ENCODE data around the gene CFAP74. TPM values are rescaled to one million over a fixed set of nuclear protein-coding genes. Genes with fewer than 3 reads are reported as not detected.
"Not testable (repeated sequence)": the region's sequence is repeated elsewhere in the genome, so short reads cannot be mapped to it uniquely, and the experiment has no call there.

The CFAP74 gene
- total RNA-seq, 1 donor from 2014 or later: not detected

GRCh38 chr1:1985375-1986050, 18.1 kb downstream of the CFAP74 start:
- DNase-seq (ENCODE audit: low spot score): no peak

- no peak for DNase-seq (ENCODE audit: low spot score)
Observed at GRCh38 chr1:1984560-1985070, 19.0 kb downstream of the CFAP74 start.

DNA sequence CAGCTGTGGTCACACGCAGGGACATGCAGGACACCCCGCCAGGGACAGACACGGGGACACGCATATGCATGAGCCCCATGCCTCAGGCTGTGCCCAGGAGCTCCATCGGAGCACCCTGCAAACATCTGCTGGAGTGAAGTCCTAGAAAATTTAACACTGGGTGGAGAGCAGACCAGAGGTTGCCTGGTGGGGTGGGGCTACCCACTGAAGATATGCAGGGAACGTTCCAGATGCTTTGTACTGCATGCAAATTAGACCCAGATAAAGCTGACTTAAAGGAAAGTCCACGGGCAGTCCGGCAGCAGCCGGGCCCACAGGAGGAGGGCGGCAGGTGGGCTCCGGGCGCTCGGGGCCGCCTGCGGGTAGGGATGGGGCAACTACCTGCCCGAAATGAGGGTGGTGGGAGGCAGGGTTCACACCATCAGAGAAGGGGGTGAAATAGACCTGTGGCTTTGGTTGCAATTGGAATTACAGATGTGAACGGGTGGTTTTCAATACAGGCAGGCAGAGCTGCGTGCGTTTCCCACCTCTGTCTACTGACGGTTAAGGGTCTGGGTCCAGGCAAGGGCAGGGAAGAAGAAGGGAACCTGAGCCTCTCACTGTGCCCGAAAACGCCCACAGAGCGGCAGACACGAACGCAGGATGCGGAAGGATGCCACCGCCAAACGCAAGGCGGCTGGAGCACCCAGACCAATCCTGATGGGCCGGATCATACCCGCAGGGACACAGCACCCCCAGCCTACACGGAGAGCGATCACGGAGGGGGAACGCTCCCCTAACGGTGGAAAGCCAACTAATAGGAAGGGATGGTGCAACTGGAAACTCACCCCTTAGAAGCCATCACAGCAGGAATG, 21.0 kb downstream of the CFAP74 start:
- no peak for DNase-seq (ENCODE audit: low spot score)

GRCh38 chr1:1981631-1982327, 21.8 kb downstream of the CFAP74 start:
- not testable (repeated sequence) for DNase-seq (ENCODE audit: low spot score)

DNA sequence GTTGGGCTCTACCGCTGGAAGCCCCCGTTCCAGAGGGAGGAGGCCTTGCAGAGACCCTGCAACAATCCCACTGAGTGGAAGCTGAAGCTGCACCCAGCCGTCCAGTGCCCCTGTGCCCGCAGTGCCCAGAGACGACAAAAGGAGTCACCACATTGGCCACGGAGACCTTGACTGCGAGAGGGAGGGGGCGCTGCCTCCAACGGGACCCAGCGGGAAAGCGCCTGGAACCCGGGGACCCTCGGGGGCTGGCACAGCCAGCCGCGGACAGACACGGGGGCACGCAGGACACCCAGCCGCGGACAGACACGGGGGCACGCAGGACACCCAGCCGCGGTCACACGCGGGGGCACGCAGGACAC, 22.5 kb downstream of the CFAP74 start:
- no peak for DNase-seq (ENCODE audit: low spot score)

- DNase-seq (ENCODE audit: low spot score): no peak
Observed at GRCh38 chr1:1980467-1981141, 23.0 kb downstream of the CFAP74 start.

GRCh38 chr1:1979482-1980165, 24.0 kb downstream of the CFAP74 start:
- DNase-seq (ENCODE audit: low spot score): no peak

GRCh38 chr1:1978690-1979481, 24.7 kb downstream of the CFAP74 start:
- DNase-seq (ENCODE audit: low spot score): not testable (repeated sequence)

DNA sequence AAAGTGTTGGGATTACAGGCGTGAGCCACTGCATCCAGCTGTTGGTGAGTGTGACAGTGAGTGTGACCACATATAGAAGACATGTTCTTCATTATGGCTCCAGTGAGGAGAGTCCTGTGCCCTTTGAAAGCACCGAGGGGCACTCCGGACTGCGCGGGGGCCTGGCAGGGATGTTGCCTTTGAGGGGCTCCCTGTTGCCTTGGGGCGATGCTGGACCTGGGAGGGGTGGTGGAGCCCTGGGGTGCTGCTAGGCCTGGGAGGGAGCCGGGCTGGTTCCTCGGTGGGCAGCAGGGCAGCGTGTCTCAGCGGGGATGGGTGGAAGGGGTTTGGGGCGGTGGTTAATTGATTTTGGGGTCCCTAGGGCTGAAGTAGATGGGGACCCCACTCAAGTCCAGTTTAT, 25.5 kb downstream of the CFAP74 start:
- no peak for DNase-seq (ENCODE audit: low spot score)

- DNase-seq (ENCODE audit: low spot score): no peak
Observed at GRCh38 chr1:1976031-1976430, 27.6 kb downstream of the CFAP74 start.

DNA sequence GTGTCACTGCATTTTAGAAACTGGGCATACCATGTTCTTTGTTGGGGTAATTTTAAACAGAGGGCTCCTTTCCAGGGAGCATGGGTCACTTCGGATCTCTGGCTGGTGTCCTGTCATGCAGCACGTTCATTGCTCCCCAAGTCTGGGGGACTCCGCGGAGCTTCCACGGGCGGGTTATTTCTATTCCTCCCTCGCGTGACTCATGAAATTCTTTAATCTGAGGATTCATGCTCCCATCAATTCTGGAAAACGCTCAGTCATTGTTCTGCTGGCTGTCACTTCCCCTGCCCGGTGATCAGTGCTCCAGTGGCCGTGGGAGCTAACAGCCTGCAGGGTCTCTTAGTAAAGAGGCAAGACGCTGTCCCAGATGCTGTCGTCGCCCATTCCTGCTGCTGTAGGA, 28.1 kb downstream of the CFAP74 start:
- DNase-seq (ENCODE audit: low spot score): no peak

GRCh38 chr1:1974834-1975233, 28.8 kb downstream of the CFAP74 start:
- DNase-seq (ENCODE audit: low spot score): no peak

DNA sequence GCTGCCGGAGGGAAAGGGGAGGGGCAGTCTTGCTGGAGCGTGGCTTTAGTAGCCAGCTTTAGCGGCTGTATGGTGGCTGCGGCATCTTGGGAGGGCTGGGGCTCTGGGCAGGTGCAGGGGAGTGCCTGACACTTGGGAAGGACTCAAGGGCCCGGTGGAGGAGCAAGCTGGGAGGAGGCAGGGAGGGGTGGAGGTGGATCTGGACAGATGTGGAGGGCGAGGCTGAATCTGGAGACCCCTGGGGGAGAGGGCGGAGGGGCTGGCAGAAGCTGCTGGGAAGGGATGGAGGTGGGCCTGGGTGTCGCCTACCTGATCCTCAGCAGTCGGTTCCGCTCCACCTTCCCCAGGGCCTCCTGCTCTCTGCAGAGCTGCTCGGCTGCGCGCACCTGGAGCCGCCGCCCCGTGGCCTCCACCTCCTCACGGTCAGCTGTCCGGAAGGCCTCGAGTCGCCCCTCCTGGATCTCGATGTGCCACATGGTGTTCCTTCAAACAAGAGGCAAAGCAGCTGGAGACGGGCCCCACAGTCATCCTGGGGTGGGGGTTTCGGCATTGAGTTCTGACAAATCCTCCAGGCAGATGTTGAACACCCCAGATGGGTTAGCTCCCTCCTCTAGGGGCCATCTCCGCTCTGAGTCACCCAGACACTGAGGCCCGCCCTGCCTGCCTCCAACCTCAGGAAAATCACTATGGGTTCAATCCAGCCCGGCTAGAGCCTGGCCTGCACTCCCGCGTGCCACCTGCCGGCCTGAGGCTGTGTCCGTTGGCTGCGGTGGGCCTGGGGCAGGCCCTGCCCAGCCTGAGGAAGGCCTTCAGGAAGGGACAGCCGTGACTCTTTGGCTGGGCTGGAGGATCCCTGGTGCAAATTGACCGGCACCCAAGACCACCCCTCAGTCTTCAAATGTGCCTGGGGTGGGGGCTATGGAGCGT, 29.6 kb downstream of the CFAP74 start:
- no peak for DNase-seq (ENCODE audit: low spot score)

GRCh38 chr1:1972976-1973715, 30.4 kb downstream of the CFAP74 start:
- DNase-seq (ENCODE audit: low spot score): no peak

DNA sequence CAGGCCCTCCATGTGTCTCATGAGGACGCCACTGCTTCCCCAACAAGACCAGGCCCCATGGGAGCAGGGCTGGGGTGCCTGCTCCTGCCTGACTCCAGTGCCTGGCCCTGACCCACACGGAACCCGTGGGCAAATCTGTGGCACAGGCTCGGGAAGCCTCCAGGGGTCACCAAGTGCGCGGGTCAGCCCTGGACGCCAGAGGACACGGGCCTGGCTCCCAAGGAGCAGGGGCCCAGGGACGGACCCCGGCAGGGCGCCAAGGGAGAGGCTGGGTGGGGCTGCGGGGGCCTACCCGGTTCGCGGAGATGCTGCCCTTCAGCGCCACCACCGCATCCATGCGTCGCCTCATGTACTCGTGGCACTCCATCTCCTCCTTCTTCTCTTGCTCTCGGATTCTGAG, 31.9 kb downstream of the CFAP74 start:
- no peak for DNase-seq (ENCODE audit: low spot score)

DNA sequence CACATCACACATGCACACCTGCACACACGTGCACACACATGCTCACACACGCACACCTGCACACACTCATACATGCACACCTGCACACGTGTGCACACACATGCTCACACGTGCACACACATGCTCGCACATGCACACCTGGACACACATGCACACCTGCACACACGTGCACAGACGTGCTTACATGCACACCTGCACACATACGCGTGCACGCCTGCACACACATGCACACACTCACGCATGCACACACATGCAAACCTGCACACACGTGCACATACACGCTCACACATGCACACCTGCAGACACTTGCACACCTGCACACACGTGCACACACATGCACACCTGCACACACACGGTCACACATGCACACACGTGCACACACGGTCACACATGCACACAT, 32.6 kb downstream of the CFAP74 start:
- DNase-seq (ENCODE audit: low spot score): no peak

GRCh38 chr1:1969953-1970716, 33.5 kb downstream of the CFAP74 start:
- no peak for DNase-seq (ENCODE audit: low spot score)

DNA sequence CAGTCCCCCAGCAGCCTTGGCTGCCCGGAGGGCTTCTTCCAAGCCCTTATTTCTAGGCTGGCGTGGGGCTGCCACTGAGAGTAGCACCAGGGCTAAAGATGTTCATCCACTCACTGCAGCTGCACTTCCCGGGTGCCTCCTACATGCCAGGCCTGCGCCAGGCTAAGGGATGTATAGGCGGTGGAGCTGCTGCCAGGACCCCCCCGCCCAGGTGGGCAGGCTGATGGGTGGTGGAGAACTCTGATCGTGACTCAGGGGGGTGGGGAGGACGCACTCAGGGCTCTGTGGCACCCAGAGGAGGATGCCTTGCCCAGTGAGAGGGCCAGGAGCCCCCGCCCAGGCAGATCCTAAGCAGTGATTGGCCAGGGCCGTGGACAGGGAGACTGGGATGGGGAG, 34.1 kb downstream of the CFAP74 start:
- DNase-seq (ENCODE audit: low spot score): no peak

Data from mucosa of gallbladder (tissue), 1 donor.